ENCODE measurements around the gene TPTE.
"Not testable (repeated sequence)": the region's sequence is repeated elsewhere in the genome, so short reads cannot be mapped to it uniquely, and the experiment has no call there.

Gene TPTE

GRCh38 chr21:10575311-10575667, 53.9 kb downstream of the TPTE start:
- TF ChIP-seq JUND (IDR thresholded peaks at IDR 0.05; ENCODE audit: low read depth) = no peak
- in situ Hi-C loops (cut with HindIII; ENCODE audit: low pct_unique_long_range_greater_than_20kb, low sequenced_read_pairs) = no loop called here
- no peak for DNase-seq (ENCODE audit: low read depth in 1 of 2, low spot score in 1 of 2)

DNA sequence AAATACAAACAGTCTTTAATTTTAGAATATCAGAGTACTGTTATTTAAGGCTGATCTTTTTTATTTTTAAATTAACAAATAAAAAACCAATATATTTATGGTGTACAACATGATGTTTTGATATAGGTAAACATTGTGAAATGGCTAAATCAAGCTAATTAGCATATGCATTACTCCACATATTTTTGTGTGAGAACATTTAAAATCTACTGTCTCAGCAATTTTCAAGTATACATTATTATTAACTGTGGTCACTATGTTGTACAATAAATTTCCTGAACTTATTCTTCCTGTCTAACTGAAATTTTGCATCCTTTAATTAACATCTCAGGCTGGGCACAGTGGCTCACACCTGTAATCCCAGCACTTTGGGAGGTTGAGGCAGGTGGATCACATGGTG, 57.5 kb downstream of the TPTE start:
- DNase-seq (ENCODE audit: low read depth in 1 of 2, low spot score in 1 of 2); in situ Hi-C loops (cut with HindIII; ENCODE audit: low pct_unique_long_range_greater_than_20kb, low sequenced_read_pairs): not testable (repeated sequence)

DNA sequence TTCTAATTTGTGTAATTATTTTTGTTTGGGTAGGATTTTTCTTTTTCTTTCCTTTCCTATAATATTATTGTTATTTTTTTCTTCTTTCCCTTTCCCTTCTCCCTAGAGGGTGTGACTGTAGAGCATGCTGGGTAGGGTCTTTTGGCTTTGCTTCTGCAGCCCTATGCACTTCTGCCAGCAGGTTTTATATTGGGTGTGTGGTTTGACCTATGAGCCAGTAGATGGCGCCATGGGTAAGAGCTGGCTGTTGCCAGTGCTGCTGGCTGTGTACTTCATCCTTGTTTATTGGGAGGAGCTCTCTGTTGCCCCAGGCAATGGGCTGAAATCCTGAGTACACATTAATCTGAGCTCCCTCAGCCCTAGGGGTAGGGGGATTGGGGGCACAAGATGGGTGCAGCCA, 67.7 kb downstream of the TPTE start:
- DNase-seq (ENCODE audit: low read depth in 1 of 2, low spot score in 1 of 2); in situ Hi-C loops (cut with HindIII; ENCODE audit: low pct_unique_long_range_greater_than_20kb, low sequenced_read_pairs): not testable (repeated sequence)

GRCh38 chr21:10607074-10607473, 85.7 kb downstream of the TPTE start:
- in situ Hi-C loops (cut with HindIII; ENCODE audit: low pct_unique_long_range_greater_than_20kb, low sequenced_read_pairs) = not testable (repeated sequence)

GRCh38 chr21:10614285-10614684, 92.9 kb downstream of the TPTE start:
- in situ Hi-C loops (cut with HindIII; ENCODE audit: low pct_unique_long_range_greater_than_20kb, low sequenced_read_pairs); DNase-seq (ENCODE audit: low read depth in 1 of 2, low spot score in 1 of 2): not testable (repeated sequence)

More at GRCh38 chr21:10607074-10607473, 85.7 kb downstream of the TPTE start:
- not testable (repeated sequence) for DNase-seq (ENCODE audit: low read depth in 1 of 2, low spot score in 1 of 2)

- in situ Hi-C loops (cut with HindIII; ENCODE audit: low pct_unique_long_range_greater_than_20kb, low sequenced_read_pairs) = not testable (repeated sequence)
Observed at GRCh38 chr21:10616061-10616460, 94.7 kb downstream of the TPTE start.

GRCh38 chr21:10616535-10616934, 95.2 kb downstream of the TPTE start:
- no peak for TF ChIP-seq JUND (IDR thresholded peaks at IDR 0.05; ENCODE audit: low read depth)
- in situ Hi-C loops (cut with HindIII; ENCODE audit: low pct_unique_long_range_greater_than_20kb, low sequenced_read_pairs) = no loop called here
- no peak for DNase-seq (ENCODE audit: low read depth in 1 of 2, low spot score in 1 of 2)

More at GRCh38 chr21:10616061-10616460, 94.7 kb downstream of the TPTE start:
- DNase-seq (ENCODE audit: low read depth in 1 of 2, low spot score in 1 of 2) = peak in 1 of 2 experiments; percentile 32

DNA sequence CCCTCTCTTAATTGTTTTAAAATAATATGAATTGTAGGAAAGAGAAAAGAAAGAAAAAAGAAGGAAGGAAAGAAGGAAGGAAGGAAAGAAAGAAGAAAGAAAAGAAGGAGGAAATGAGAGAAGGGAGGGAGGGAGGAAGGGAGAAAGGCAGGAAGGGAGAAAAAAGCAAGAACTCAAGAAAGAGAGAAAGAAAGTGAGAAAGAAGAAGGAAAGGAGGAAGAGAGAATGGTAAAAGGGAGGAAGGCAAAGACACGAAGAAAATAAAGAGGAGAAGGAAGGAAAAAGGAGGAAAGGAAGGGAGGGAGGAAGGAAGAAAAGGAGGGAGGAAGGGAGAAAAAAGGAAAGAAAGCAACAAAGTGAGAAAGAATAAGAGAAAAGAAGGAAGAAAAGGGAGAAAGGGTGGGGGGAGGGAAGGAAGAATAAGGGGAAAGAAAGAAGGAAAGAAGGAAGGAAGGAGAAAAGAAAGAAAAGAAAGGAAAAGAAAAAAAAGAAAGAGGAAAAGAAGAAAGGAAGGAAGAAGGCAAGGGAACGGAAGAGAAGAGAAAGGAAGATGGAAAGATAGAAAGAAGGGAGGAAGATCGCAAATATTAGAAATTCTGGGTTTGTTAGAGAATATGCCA, 95.9 kb downstream of the TPTE start:
- DNase-seq (ENCODE audit: low read depth in 1 of 2, low spot score in 1 of 2); in situ Hi-C loops (cut with HindIII; ENCODE audit: low pct_unique_long_range_greater_than_20kb, low sequenced_read_pairs): not testable (repeated sequence)

DNA sequence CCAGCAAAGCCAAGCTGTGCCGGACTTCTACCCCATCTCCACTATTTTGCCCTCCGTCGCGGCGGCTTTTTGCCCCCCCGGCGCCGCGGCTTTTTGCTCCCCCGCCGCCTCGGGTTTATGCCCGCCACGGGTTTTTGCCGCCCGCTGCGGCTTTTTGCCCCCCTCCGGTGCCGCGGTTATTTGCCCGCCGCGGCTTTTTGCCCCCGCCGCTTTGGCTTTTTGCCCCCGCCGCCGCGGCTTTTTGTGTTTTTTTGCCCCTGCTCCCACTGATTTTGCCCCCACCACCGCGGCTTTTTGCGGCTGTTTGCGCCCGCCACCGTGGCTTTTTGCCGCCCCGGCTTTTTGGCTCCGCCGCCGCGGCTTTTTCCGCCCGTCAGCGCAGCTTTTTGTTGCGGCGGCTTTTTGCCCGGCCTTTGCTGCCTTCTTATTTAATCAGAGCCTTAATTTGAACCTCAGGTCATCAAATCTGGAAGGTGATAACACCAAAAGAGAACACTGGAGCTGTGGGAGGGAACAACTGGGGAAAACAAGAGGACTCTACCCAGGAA, 106.0 kb downstream of the TPTE start:
- in situ Hi-C loops (cut with HindIII; ENCODE audit: low pct_unique_long_range_greater_than_20kb, low sequenced_read_pairs) = no loop called here
- TF ChIP-seq JUND (IDR thresholded peaks at IDR 0.05; ENCODE audit: low read depth) = no peak
- DNase-seq (ENCODE audit: low read depth in 1 of 2, low spot score in 1 of 2) = no peak

DNA sequence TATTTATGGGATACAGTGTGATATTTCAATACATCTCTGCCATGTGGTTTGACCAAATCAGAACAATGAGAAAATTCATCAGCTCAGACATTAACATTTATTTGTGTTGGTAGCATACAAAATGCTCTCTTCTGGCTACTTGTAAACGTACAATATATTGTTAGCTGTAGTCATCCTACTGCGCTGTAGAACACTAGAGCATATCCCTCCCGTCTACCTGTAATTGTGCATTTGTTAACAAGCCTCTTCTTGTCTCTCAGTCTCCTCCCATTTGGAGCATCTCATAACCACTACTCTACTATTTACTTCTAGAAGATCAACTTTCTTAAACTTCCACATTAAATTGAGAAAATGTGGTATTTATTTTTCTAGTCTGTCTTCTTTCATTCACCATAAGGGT, 107.9 kb downstream of the TPTE start:
- DNase-seq (ENCODE audit: low read depth in 1 of 2, low spot score in 1 of 2); in situ Hi-C loops (cut with HindIII; ENCODE audit: low pct_unique_long_range_greater_than_20kb, low sequenced_read_pairs): not testable (repeated sequence)

GRCh38 chr21:10630829-10631228, 109.4 kb downstream of the TPTE start:
- in situ Hi-C loops (cut with HindIII; ENCODE audit: low pct_unique_long_range_greater_than_20kb, low sequenced_read_pairs); DNase-seq (ENCODE audit: low read depth in 1 of 2, low spot score in 1 of 2): not testable (repeated sequence)

- not testable (repeated sequence) for DNase-seq (ENCODE audit: low read depth in 1 of 2, low spot score in 1 of 2)
Observed at GRCh38 chr21:10631316-10631715, 109.9 kb downstream of the TPTE start.

GRCh38 chr21:10638144-10638543, 116.8 kb downstream of the TPTE start:
- in situ Hi-C loops (cut with HindIII; ENCODE audit: low pct_unique_long_range_greater_than_20kb, low sequenced_read_pairs); DNase-seq (ENCODE audit: low read depth in 1 of 2, low spot score in 1 of 2): not testable (repeated sequence)

More at GRCh38 chr21:10631316-10631715, 109.9 kb downstream of the TPTE start:
- in situ Hi-C loops (cut with HindIII; ENCODE audit: low pct_unique_long_range_greater_than_20kb, low sequenced_read_pairs) = not testable (repeated sequence)

GRCh38 chr21:10639123-10639522, 117.7 kb downstream of the TPTE start:
- DNase-seq (ENCODE audit: low read depth in 1 of 2, low spot score in 1 of 2) = no peak
- in situ Hi-C loops (cut with HindIII; ENCODE audit: low pct_unique_long_range_greater_than_20kb, low sequenced_read_pairs) = no loop called here
- TF ChIP-seq JUND (IDR thresholded peaks at IDR 0.05; ENCODE audit: low read depth) = no peak

- in situ Hi-C loops (cut with HindIII; ENCODE audit: low pct_unique_long_range_greater_than_20kb, low sequenced_read_pairs); DNase-seq (ENCODE audit: low read depth in 1 of 2, low spot score in 1 of 2): not testable (repeated sequence)
Observed at GRCh38 chr21:10639746-10640145, 118.4 kb downstream of the TPTE start.

Measured in T47D (cell line).